NOMO-1 treated with dmso at 0.1 percent for 144 hours (cell line): ENCODE data around the gene CORO2B.

Source experiments
- DNase-seq: peaks from one replicate; lab custom pipeline; 2025; ENCODE audit not compliant: unreplicated experiment; lab: John Stamatoyannopoulos, UW

Gene CORO2B

DNA sequence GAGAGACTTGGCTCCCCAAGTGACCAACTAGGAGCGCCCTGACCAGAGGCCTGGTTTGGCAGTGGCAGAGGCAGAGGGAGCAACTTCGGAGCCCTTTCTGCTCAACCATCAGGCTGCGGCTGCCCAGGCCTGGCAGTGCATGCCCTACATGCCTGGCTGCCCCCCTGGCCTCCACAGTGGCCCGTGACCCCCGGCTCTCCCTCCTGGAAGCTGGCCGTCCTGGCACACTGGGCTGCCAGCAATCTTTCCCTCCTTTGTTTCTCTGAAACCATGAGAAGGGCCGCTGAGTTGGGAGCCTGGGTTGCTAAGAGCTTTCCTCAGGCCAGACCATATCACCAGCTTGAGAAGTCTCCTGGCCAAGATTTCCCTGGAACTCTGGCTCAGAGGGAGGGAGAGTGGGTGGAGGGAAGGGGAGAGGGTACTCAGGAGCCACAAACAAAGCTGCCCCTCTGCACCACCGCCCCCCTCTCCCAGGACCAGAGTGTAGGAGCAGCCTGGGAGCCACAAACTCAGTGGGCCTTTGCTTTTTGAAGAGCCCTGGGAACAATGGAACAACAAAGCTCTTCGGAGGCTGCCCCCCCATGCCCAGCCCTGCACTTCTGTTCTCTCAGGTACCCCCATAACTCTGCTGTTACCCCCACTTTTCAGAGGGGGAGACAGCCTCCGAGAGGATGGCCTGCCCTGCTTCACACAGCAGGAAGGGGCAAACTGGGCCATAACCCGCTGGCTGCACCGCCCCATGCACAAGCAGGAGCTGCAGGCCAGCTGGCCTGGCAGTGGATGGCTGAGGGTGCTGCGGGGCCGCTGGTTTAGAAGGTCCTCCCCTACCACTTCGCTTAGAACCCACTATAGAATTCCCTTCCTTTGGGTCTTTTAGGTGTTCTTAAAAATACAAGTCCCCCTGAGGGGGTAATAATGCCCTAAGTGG is 11.3 kb downstream of the CORO2B start:
- no peak for DNase-seq

DNA sequence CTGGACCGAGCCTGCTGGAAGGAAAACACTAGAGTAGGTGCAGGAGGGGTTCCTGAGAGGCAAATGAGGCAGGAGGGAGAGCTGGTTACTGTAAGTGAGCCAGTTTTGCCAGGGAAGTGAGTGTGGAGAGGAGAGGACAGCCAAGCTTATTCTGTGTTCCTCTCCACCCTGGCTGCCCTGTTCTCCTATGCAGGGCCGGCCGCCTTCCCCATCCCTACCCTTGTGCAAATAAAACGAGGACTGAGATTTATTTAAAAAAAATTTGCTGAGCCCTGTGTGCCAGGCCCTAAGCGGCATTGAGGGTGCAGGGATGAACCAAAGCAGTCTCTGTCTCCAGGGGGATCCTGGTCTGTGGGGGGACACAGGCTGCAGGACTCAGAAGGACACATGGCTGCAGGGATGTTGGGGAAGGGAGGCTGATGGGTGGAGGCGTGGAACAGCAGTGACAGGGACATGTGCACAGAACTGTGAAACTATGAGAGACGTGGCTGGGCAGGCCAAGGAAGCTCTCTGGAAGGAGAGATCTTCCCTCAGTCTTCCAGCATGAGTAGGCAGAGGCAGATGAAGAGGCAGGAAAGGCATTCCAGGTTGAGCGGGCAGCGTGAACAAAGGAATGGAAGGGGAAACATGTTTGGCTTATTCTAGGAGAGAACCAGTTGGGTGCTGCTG is 12.1 kb downstream of the CORO2B start:
- no peak for DNase-seq

- DNase-seq, result no peak
Measured at GRCh38 chr15:68592054-68592453, 13.3 kb downstream of the CORO2B start.

- DNase-seq, result no peak
Measured at GRCh38 chr15:68592544-68592943, 13.8 kb downstream of the CORO2B start.

DNA sequence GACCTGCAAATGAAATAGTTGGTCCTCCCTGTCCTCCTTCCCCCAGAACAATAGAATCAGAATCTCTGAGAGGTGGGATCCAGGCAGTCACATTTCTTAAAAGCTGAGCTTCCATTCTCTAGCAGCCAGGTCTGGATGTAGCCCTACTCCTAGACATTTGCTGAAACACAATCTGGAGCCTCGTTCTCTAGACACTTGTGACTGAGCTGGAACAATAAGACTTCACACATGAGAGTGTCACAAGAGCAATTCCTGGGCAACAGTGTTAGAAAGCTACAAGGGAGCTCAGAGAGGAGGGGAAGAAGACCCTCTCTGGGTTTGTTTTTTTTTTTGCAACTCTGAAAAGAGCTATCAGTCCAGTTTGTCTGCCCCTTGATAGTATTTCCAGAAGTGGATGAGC is 14.5 kb downstream of the CORO2B start:
- no peak for DNase-seq

DNA sequence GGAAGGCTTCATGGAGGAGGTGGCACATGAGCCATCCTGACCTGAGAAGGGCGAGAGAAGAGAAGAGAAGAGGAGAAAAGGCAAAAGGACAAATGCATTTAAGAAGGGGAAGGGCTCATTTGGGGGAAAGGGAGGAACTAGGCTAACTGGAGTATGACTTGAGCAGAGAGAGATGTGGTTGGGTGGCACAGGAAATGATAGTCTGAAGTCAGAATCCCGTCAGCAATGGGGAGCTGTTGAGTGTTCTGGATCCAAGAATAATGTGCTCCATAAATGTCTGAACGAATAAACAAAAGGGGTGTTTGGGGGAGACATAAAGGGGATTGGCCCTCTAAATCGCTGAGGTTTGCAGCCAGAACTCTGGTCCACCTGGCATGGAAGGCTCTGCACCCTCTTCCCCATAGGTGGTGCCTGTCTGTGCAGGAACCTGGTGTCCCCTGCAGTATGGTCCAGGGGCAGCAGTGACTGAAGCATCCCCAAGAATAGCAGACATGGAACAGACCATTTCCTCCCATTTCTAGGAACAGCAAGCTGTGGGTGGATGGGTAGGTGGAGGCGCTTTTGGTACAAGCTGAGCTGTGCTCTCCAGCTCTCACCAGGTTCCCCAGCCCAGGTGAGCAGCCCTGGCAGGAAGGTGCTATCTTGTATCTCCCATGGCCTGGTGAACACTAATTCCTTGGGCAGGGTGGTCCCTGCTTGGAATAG is 15.2 kb downstream of the CORO2B start:
- DNase-seq, result no peak

GRCh38 chr15:68594533-68595259 is 15.9 kb downstream of the CORO2B start:
- DNase-seq, result no peak

DNA sequence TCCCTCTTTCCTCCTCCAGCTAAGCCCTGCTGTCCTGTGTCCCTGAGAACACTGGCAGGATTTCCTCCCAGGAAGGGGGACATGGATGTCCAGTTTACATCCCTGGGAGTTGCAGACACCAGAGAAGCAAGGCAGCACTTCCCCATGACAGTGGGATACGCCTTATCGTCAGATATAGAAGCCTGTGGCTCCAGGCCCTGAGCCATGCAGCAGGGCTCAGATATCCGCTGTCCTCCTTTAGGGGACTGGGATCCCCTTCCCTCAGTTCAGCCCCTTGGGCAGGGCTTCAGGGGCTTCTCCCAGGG is 16.4 kb downstream of the CORO2B start:
- no peak for DNase-seq

- DNase-seq, result no peak
Measured at GRCh38 chr15:68595761-68596160, 17.0 kb downstream of the CORO2B start.

DNA sequence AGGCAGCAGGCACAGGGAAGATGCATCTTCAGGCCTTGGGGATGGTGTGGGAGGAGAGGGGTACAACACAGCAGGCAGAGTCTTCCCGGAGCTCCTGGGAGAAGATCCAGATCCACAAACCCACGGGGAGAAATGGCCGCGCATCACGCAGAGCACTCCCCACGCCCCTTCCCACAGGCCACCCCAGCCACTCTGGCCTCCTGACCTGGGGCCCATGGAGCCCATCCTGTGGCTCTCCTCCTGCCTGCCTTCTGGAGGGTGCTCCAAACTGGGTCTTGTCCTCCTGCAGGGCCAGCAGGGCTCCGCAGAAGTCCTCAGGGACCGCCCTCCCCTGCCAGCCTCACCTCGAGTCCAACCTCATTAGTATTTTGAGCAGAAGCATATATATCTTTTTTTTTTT is 17.9 kb downstream of the CORO2B start:
- DNase-seq, result no peak

- DNase-seq, result no peak
Measured at GRCh38 chr15:68597581-68597980, 18.8 kb downstream of the CORO2B start.

DNA sequence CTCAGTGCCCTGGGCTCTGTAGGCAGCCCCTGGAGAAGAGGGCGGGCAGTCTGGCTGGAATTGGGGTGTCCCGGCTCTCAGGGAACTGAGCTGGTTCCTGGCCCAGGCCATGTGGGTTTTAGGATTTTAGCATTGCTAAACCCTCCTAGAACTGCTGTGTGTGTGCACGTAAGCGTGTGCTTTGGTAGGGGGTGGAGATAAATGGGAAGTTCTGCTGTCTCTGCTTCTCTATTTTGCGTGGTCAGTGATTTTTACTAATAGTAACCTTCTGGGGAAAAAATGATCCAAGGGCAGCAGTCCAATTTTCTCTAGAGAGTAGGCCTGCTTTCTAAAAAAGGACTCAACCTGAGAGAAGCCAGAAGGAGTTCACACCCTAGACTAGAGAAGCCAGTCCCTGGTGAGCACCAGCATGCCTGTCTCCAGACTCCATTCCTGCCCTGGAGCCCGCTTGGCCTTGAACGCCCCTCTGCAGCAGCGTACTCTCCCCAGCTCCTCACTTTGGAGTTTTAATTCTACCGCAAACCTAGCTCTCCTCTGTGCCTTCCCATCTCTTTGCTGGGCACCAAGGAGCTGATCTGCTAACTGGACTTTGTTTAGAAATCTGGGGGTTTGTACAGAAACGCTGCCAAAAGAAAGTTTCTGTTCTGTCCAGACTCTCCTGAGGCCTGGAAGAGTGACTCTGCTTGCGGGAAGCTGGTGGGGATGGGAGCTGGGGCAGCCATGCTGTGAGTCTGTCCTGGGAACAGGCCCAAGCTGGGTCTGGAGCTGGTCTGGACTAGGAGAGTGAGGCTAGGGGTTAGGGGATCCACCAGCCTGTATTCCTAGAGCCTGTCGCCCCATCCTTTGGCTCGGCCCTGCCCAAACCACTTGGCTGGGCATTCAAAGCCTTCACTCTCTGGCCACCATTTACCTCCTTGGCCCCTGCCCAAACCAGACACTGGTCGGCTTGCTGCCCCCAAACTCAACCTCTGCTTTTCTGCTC is 19.7 kb downstream of the CORO2B start:
- no peak for DNase-seq

DNA sequence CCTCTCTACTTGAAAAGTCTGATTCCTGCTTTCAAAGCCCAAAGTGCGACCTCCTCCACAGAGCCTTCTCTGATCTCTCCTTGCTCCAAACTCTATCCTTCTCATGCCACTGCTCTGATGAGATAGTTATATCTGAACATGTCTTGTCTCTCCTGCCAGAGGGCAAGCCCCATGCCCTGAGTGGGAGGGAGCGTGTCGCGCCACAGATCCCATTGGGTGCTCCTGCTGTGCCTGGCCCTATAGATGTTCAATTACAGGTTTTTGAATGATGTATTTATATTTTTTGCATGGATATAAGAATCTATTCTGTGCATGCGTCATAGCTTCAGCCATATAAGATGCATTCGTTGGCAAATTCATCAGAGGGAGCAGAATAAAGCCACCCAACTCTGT is 20.4 kb downstream of the CORO2B start:
- no peak for DNase-seq

- DNase-seq, result no peak
Measured at GRCh38 chr15:68599560-68600071, 20.8 kb downstream of the CORO2B start.

DNA sequence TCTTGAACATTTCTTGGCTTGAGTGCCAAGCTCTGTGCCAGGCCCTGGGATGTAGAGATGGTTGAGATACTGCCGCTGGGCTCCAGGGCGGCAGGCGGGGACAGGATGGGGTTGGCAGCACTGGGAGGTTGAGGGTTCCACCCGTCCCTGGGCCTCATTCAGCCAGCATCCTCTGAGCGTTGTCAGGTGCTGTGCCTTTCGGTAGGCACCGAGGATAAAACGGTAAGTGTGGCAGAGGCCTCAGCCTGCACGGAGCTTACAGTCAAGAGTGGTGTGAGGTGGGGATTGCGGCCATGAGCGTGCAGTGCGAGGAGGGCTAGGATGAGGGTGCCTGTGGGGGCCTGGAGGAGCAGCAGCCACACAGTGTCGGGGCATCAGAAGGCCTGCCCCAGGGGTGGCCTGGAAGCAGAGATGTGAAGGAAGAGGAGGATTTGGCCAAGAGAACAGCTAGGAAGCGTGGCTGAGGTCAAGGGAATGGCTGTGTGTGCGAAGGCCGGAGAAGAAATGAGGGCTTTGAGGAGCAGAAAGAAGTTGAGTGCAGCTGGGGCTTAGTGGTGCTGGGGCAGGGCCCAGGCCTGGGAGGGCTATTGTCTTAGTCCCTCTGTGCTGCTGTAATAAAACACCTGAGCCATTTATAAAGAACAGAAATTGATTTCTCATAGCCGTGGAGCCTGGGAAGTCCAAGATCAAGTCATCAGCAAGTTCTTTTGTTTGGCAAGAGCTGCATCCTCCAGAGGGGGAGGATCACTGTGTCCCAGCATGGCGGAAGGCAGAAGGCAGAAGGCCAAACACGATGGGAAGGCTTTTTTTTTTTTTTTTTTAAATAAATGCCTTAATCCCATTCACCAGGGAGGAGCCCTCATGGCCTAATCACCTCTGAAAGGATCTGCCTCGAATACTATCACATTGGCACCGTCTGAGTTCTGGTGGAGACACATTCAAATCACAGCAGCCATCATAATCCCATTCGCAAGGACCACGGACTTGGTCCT is 22.7 kb downstream of the CORO2B start:
- DNase-seq, result no peak

DNA sequence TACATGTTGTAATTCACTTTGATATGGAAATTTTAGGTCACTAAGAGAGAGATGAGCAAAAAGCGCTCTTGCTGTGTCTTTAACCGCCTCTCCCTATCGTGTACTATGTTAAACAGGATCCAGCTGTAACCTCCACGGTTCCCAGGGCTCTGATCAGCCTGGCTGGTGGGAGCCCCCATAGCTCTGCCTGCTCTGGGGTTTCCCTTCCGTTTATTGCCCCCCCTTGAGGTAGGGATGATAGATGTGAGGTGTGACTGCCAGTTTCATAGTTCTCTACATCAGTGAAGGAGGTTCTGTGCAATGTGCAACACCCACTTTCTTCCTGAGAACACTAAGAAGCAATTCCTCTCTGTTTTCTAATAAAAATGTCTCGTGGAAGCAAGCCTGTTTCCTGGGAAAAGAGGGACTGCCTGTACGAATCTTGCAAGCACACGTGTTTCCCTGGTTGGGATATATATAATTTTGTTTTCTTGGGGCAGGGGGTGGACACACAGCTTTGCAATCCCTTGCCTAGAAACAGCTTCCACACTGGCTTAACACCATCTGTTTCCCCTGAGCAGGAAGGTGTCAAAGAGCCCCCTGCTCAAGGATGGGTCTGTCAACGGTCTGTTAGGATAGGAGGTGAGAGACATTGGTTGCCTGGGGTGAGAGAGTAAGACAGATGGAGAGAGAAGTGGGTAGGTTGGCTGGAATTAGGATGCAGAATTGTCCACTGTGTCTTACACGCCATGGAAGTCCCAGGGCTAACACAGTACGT is 23.8 kb downstream of the CORO2B start:
- no peak for DNase-seq

- DNase-seq, result no peak
Measured at GRCh38 chr15:68603216-68603595, 24.4 kb downstream of the CORO2B start.

GRCh38 chr15:68603951-68604350 is 25.2 kb downstream of the CORO2B start:
- no peak for DNase-seq
